Adrenal gland (tissue), 12 donors: ENCODE measurements around the gene SCIMP. TPM values are rescaled to one million over a fixed set of nuclear protein-coding genes. Genes with fewer than 3 reads are reported as not detected.

Experiments used
- DNase-seq, 7 donors: peaks; one replicate each; pipeline ENCODE4 v3.0.0-alpha.2; 2019 to 2020
- H3K27ac ChIP-seq, 5 donors: fragments of 200-600 bp; sonication (generic) in 4 of 5; 1 replicate in 3 of 5; 2 replicates in 2 of 5; pipeline versions ENCODE4 v1.5.1 to v1.8.0; 2016 to 2020; ENCODE audit warnings: mild to moderate bottlenecking in 1 of 5
- H3K27me3 ChIP-seq: fragments of 200-600 bp; 2 replicates; pipeline ENCODE4 v1.8.0; 2021
- H3K36me3 ChIP-seq, 2 donors: fragments of 200-600 bp; replicated peaks in 1 of 2; 1 replicate in 1 of 2; 2 replicates in 1 of 2; pipeline versions ENCODE4 v1.5.1 to v1.8.0; 2018 to 2022
- H3K4me1 ChIP-seq, 2 donors: fragments of 200-600 bp; replicated peaks in 1 of 2; 1 replicate in 1 of 2; 2 replicates in 1 of 2; pipeline versions ENCODE4 v1.5.1 to v1.8.0; 2018 to 2021
- H3K4me3 ChIP-seq, 4 donors: fragments of 200-600 bp; sonication (generic) in 3 of 4; one replicate each; pipeline ENCODE4 v1.5.1; 2016 to 2018
- H3K9me3 ChIP-seq, 3 donors: fragments of 200-600 bp; sonication (generic) in 1 of 3; replicated peaks in 1 of 3; 1 replicate in 2 of 3; 2 replicates in 1 of 3; pipeline versions ENCODE4 v1.5.1 to v1.8.0; 2016 to 2021
- CTCF ChIP-seq, 6 experiments: fragments of 450-650 bp in 4 of 6; fragments of 200-600 bp in 2 of 6; sonication (generic) in 1 of 6; IDR thresholded peaks; 1 replicate in 5 of 6; 2 replicates in 1 of 6; pipeline versions ENCODE4 v1.5.1 to v1.8.0; 2016 to 2021; ENCODE audit warnings: antibody characterized with exemption in 6 of 6, mild to moderate bottlenecking in 2 of 6, moderate library complexity in 1 of 6
- POLR2A ChIP-seq, 2 donors: fragments of 450-650 bp; IDR thresholded peaks; one replicate each; pipeline ENCODE4 v1.6.1; 2017; ENCODE audit warnings: antibody characterized with exemption in 2 of 2, mild to moderate bottlenecking in 2 of 2, moderate library complexity in 1 of 2
- WGBS, 4 donors: extraction: QIAGEN DNeasy Blood & Tissue Kit in 2 of 4; methylation state at CpG; one replicate each; pipeline versions ENCODE4 v1.1.5 to v1.1.7; 2013 to 2017; 5-methylcytosine and 5-hydroxymethylcytosine counted together
- intact Hi-C, 2 donors: fragments of 100-400 bp; cut with DNase I; formaldehyde crosslinking; loops; one replicate each; pipeline versions ENCODE4 v1.14.1 to v1.15.0; 2022 to 2023
- polyA plus RNA-seq, 3 donors: library from polyadenylated mRNA; stranded (reverse); fragments of 200-250 nt in 2 of 3; fragments of 350-450 nt in 1 of 3; fragmentation: Illumina TruSeq in 1 of 3; extraction: RNeasy Lipid Tissue Mini Kit (QIAGEN cat#74804) in 1 of 3; gene quantifications; one replicate each; pipeline ENCODE4 v1.2.3, GENCODE V29; 2013 to 2014
- total RNA-seq, 9 donors: library from RNA; depleted of rRNA in 4 of 9; stranded (reverse); fragments of >200 nt in 4 of 9; fragments of 120-200 nt in 1 of 9; fragmentation: NEBNext Ultra II Directional in 1 of 9; extraction: Animal tissue kit (Norgen Biotek cat#: 25700) in 1 of 9; gene quantifications; one replicate each; pipeline versions ENCODE4 v1.1.0 to v1.2.4, GENCODE V29; 2013 to 2023
- donor health status: healthy with polysubstance abuse.
- donor health status: Bipolar disorder and iron deficiency.
- donor health status: DM: yes; HTN: yes; CAD: no.
- donor health status: DM: no; HTN: no; CAD: no.
- donor health status: DM: no; HTN: no; CAD: no.
- donor health status: DM: yes; HTN: yes; CAD: no.

SCIMP gene
- total and polyA plus RNA-seq, 12 donors = 0.94 to 14.2 (median 6.2) TPM

GRCh38 chr17:5263441-5263840, 28.8 kb upstream of the SCIMP start:
- intact Hi-C loops = no loop called here
- TF ChIP-seq POLR2A (IDR thresholded peaks at IDR 0.05) (no peak), CTCF (IDR thresholded peaks at IDR 0.05) (no peak)
- Histone ChIP-seq H3K27ac (no peak overlapping the region), H3K4me3 (no peak overlapping the region), H3K4me1 (no peaks in the 10 kb centered on the region), H3K9me3 (no peaks in the 10 kb centered on the region), H3K27me3 (no peaks in the 10 kb centered on the region), H3K36me3 (no peaks in the 10 kb centered on the region)
- 84 to 90% (median 86%) methylated on average over 6 of the region's 6 CpGs for WGBS, 4 donors
- DNase-seq = no peak

- Histone ChIP-seq H3K36me3 (no peaks in the 10 kb centered on the region), H3K9me3 (no peaks in the 10 kb centered on the region), H3K27me3 (no peaks in the 10 kb centered on the region), H3K27ac (no peak overlapping the region), H3K4me3 (no peak overlapping the region), H3K4me1 (no peaks in the 10 kb centered on the region)
- DNase-seq = no peak
- TF ChIP-seq CTCF (IDR thresholded peaks at IDR 0.05) (no peak), POLR2A (IDR thresholded peaks at IDR 0.05) (no peak)
- WGBS, 4 donors = 56 to 68% (median 58%) methylated on average over 2 of the region's 2 CpGs
- intact Hi-C loops = no loop called here
Observed at GRCh38 chr17:5262416-5262991, 27.8 kb upstream of the SCIMP start.

GRCh38 chr17:5260542-5260941, 25.9 kb upstream of the SCIMP start:
- H3K4me3 ChIP-seq = no peak overlapping the region
- no peaks in the 10 kb centered on the region for H3K27me3 ChIP-seq
- whole genome bisulfite sequencing, 4 donors = 91 to 100% (median 98%) methylated on average over 1 of the region's 1 CpG
- intact Hi-C loops = no loop called here
- DNase-seq = no peak
- no peaks in the 10 kb centered on the region for H3K9me3 ChIP-seq
- no peaks in the 10 kb centered on the region for H3K36me3 ChIP-seq
- TF ChIP-seq POLR2A (IDR thresholded peaks at IDR 0.05) = no peak
- no peak for TF ChIP-seq CTCF (IDR thresholded peaks at IDR 0.05)
- no peak overlapping the region for H3K27ac ChIP-seq
- H3K4me1 ChIP-seq = no peaks in the 10 kb centered on the region

GRCh38 chr17:5257124-5257523, 22.5 kb upstream of the SCIMP start:
- Histone ChIP-seq H3K4me3 (no peak overlapping the region), H3K27me3 (no peaks in the 10 kb centered on the region), H3K4me1 (no peaks in the 10 kb centered on the region), H3K36me3 (no peaks in the 10 kb centered on the region), H3K9me3 (no peaks in the 10 kb centered on the region), H3K27ac (no peak overlapping the region)
- no peak for DNase-seq
- no peak for TF ChIP-seq CTCF (IDR thresholded peaks at IDR 0.05)
- 90 to 98% (median 94%) methylated on average over 5 of the region's 5 CpGs for WGBS, 4 donors
- intact Hi-C loops = loop anchor here in 1 of 2 donors (10.0 kb wide), 1 partner anchor 178 kb away; the partner anchor contains the start of gene C1QBP
